ENCODE measurements around the gene GPR3. TPM values are rescaled to one million over a fixed set of nuclear protein-coding genes. Genes with fewer than 3 reads are reported as not detected.
"Not testable (repeated sequence)": the region's sequence is repeated elsewhere in the genome, so short reads cannot be mapped to it uniquely, and the experiment has no call there.

The GPR3 gene
- total and polyA plus RNA-seq, 7 donors, result 0.12 to 1.3 (median 0.42) TPM; not detected in 2

DNA sequence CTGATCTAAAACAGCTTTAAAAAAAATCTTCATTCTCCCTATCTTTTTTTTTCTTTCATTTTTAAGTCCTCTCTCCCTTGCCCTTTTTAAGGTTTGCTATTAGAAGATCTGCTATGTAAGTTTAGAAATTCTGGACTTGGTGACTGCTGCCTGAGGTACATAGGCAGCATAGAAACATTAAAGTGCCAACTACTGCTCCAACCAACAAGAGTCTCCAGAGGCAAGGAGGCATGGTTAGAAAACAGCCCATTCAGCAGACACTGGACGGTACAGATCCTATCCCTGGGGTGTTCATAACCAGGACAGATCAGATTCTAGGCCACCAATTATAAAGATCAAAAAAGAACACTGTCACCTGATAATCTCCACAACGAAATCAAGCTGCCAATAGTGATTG lies 36.6 kb downstream of the GPR3 start:
- peak overlapping the region; percentile 35 for H3K4me3 ChIP-seq
- no peaks in the 10 kb centered on the region for H3K27me3 ChIP-seq (ENCODE audit: insufficient read depth in 3 of 3, low read length in 2 of 3)
- H3K36me3 ChIP-seq (ENCODE audit: insufficient read depth in 1 of 2, low read depth in 1 of 2), result peaks cover 0 to 22% of the 10 kb centered on the region in 2 donors
- H3K9me3 ChIP-seq, result no peaks in the 10 kb centered on the region
- H3K27ac ChIP-seq, result peak overlapping the region; percentile 79
- no peak for DNase-seq
- ATAC-seq, result peak; percentile 28 to 60 (median 48)
- peaks cover 77% of the 10 kb centered on the region for H3K4me1 ChIP-seq
- TF ChIP-seq, protein P1, sequence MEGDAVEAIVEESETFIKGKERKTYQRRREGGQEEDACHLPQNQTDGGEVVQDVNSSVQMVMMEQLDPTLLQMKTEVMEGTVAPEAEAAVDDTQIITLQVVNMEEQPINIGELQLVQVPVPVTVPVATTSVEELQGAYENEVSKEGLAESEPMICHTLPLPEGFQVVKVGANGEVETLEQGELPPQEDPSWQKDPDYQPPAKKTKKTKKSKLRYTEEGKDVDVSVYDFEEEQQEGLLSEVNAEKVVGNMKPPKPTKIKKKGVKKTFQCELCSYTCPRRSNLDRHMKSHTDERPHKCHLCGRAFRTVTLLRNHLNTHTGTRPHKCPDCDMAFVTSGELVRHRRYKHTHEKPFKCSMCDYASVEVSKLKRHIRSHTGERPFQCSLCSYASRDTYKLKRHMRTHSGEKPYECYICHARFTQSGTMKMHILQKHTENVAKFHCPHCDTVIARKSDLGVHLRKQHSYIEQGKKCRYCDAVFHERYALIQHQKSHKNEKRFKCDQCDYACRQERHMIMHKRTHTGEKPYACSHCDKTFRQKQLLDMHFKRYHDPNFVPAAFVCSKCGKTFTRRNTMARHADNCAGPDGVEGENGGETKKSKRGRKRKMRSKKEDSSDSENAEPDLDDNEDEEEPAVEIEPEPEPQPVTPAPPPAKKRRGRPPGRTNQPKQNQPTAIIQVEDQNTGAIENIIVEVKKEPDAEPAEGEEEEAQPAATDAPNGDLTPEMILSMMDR (IDR thresholded peaks at IDR 0.05), result no peak
- intact Hi-C loops (cut with DNase I), result loop anchor here in 1 of 2 donors (5.0 kb wide), 1 partner anchor 53 kb away; no protein-coding TSS in a partner anchor
- 2 to 30% (median 8%) methylated on average over 2 of the region's 2 CpGs for WGBS, 3 donors

GRCh38 chr1:27430903-27431600 lies 38.6 kb downstream of the GPR3 start:
- Histone ChIP-seq H3K27me3 (ENCODE audit: insufficient read depth in 3 of 3, low read length in 2 of 3) (no peaks in the 10 kb centered on the region), H3K4me3 (no peak overlapping the region), H3K27ac (peak overlapping the region; percentile 79), H3K36me3 (ENCODE audit: insufficient read depth in 1 of 2, low read depth in 1 of 2) (peaks cover 0 to 19% of the 10 kb centered on the region in 2 donors), H3K9me3 (no peaks in the 10 kb centered on the region), H3K4me1 (peaks cover 83% of the 10 kb centered on the region)
- ATAC-seq (peak in 1 of 4 donors; percentile 35), DNase-seq (no peak)
- WGBS, 3 donors, result 9 to 50% (median 37%) methylated on average over 1 of the region's 1 CpG
- intact Hi-C loops (cut with DNase I), result no loop called here
- TF ChIP-seq, protein P1 (IDR thresholded peaks at IDR 0.05), result no peak

DNA sequence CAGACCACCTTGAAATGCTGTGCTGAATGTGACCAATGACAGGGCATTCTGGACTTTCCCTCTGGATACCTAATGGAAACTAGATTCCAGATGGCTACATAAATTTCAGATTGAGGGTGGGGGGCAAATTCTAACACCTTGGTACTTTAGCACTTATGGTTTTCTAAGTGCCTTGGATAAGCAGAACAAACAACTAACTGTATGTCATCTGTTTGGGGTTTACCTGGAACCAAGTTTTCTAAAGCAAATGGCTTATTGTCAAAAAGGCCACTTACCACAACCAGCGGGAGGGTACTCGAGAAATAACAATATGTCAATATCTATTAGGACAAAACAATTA lies 39.1 kb downstream of the GPR3 start:
- H3K9me3 ChIP-seq, result no peaks in the 10 kb centered on the region
- TF ChIP-seq, protein P1 (IDR thresholded peaks at IDR 0.05), result no peak
- intact Hi-C loops (cut with DNase I), result no loop called here
- H3K27ac ChIP-seq, result peak overlapping the region; percentile 79
- WGBS, 3 donors, result 89 to 96% (median 93%) methylated on average over 2 of the region's 2 CpGs
- ATAC-seq (no peak), DNase-seq (no peak)
- no peaks in the 10 kb centered on the region for H3K27me3 ChIP-seq (ENCODE audit: insufficient read depth in 3 of 3, low read length in 2 of 3)
- H3K36me3 ChIP-seq (ENCODE audit: insufficient read depth in 1 of 2, low read depth in 1 of 2), result peaks cover 0 to 14% of the 10 kb centered on the region in 2 donors
- peaks cover 88% of the 10 kb centered on the region for H3K4me1 ChIP-seq
- no peak overlapping the region for H3K4me3 ChIP-seq

- H3K36me3 ChIP-seq (ENCODE audit: insufficient read depth in 1 of 2, low read depth in 1 of 2); ATAC-seq; H3K9me3 ChIP-seq; H3K27me3 ChIP-seq (ENCODE audit: insufficient read depth in 3 of 3, low read length in 2 of 3); H3K4me3 ChIP-seq; DNase-seq; intact Hi-C loops (cut with DNase I); H3K27ac ChIP-seq: not testable (repeated sequence)
- peaks cover 89% of the 10 kb centered on the region for H3K4me1 ChIP-seq
- 76 to 88% (median 84%) methylated on average over 1 of the region's 1 CpG for WGBS, 3 donors
Observed at GRCh38 chr1:27432725-27433124, 40.3 kb downstream of the GPR3 start.

DNA sequence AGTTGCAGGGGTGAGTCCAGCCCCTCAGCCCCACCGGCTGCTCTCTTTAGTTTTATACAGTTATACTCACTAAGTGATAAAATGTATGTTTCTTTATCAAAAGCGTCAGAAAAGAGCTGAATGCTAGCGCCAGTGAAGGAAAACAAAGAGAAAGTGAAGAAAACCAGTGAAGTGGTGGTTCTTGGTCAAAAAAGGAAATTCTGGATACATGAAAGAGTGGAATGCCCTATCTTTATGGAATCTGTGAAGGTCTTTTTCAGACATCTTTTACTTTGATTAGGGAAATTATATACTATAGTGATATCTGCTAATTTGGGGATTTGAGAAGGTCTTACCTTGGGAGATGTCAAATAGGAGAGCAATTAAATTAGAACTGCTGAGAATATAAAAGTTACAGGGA lies 41.3 kb downstream of the GPR3 start:
- ATAC-seq, result no peak
- no peak for DNase-seq
- intact Hi-C loops (cut with DNase I), result no loop called here
- no peaks in the 10 kb centered on the region for H3K27me3 ChIP-seq (ENCODE audit: insufficient read depth in 3 of 3, low read length in 2 of 3)
- 85 to 90% (median 89%) methylated on average over 3 of the region's 3 CpGs for WGBS, 3 donors
- no peaks in the 10 kb centered on the region for H3K9me3 ChIP-seq
- TF ChIP-seq, protein P1 (IDR thresholded peaks at IDR 0.05), result no peak
- no peak overlapping the region for H3K27ac ChIP-seq
- H3K4me1 ChIP-seq, result peaks cover 89% of the 10 kb centered on the region
- H3K4me3 ChIP-seq, result no peak overlapping the region
- H3K36me3 ChIP-seq (ENCODE audit: insufficient read depth in 1 of 2, low read depth in 1 of 2), result no peaks in the 10 kb centered on the region

Measured in psoas muscle (tissue), 8 donors.